GM10266 (cell line): ENCODE measurements around the gene GPR157.

Experiments
- DNase-seq: peaks from one replicate; pipeline ENCODE4 v3.0.0; 2012; ENCODE audit errors: extremely low spot score
- CTCF ChIP-seq: IDR thresholded peaks from 2 replicates; pipeline ENCODE4 v1.5.1; 2012; ENCODE audit warnings: mild to moderate bottlenecking, low read depth; ENCODE audit not compliant: control insufficient read depth, insufficient read depth; ENCODE audit errors: missing control alignments

Gene GPR157

DNA sequence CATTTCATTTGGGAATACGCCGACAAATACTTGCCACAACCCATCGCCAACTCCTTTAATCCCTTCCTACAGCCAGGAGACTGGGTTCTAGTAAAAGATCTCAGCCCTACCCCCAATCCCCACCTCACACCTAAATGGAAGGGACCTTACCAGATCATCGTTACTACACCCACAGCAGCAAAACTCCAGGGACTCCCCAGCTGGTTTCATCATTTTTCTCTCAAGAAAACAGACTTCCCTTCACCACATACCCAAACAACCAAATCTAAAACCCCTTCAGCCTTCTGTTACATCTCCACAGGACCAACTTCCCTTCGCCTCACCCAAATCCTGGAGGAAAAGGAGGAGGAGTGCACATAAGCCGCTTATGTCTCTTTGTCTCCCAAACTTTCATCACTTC, 35.8 kb downstream of the GPR157 start:
- no peak for TF ChIP-seq CTCF
- DNase-seq, result no peak

GRCh38 chr1:9088807-9089206, 40.1 kb downstream of the GPR157 start:
- no peak for TF ChIP-seq CTCF
- no peak for DNase-seq

GRCh38 chr1:9087411-9088125, 41.3 kb downstream of the GPR157 start:
- TF ChIP-seq CTCF, result no peak
- no peak for DNase-seq

GRCh38 chr1:9086796-9087195, 42.1 kb downstream of the GPR157 start:
- no peak for DNase-seq

GRCh38 chr1:9086045-9086444, 42.9 kb downstream of the GPR157 start:
- no peak for DNase-seq
- TF ChIP-seq CTCF, result no peak

More at GRCh38 chr1:9086796-9087195, 42.1 kb downstream of the GPR157 start:
- no peak for TF ChIP-seq CTCF

GRCh38 chr1:9085306-9085940, 43.5 kb downstream of the GPR157 start:
- DNase-seq, result no peak
- no peak for TF ChIP-seq CTCF

DNA sequence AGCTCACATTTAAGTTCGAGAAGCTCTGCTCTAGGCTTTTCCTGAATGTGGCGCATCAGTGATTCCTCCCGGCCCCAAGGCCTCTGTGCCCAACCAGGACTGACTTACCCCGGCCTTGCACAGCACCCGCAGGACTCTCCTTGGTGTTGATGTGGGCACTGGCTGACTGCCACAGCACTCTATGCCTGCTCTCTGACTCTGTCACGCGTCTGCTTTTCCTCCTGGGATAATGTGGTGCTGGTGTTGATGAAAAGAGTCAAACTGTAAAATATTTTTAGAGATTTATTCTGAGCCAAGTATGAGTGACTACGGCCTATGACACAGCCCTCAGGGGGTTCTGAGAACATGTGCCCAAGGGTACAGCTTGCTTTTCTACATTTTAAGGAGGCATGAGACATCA, 44.0 kb downstream of the GPR157 start:
- no peak for TF ChIP-seq CTCF
- no peak for DNase-seq
